ENCODE data around the gene VSNL1.

Gene VSNL1

GRCh38 chr2:17571681-17572080 lies 31.2 kb downstream of the VSNL1 start:
- TF ChIP-seq, protein P1, sequence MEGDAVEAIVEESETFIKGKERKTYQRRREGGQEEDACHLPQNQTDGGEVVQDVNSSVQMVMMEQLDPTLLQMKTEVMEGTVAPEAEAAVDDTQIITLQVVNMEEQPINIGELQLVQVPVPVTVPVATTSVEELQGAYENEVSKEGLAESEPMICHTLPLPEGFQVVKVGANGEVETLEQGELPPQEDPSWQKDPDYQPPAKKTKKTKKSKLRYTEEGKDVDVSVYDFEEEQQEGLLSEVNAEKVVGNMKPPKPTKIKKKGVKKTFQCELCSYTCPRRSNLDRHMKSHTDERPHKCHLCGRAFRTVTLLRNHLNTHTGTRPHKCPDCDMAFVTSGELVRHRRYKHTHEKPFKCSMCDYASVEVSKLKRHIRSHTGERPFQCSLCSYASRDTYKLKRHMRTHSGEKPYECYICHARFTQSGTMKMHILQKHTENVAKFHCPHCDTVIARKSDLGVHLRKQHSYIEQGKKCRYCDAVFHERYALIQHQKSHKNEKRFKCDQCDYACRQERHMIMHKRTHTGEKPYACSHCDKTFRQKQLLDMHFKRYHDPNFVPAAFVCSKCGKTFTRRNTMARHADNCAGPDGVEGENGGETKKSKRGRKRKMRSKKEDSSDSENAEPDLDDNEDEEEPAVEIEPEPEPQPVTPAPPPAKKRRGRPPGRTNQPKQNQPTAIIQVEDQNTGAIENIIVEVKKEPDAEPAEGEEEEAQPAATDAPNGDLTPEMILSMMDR (conservative IDR thresholded peaks at IDR 0.05; ENCODE audit: low read depth) = no peak
- ChIA-PET CTCF (no interaction called here), POLR2A (ENCODE audit: low non-redundant PET) (no interaction called here)
- DNase-seq (ENCODE audit: low spot score) = no peak
- no peak overlapping the region for H3K27ac ChIP-seq

- H3K27ac ChIP-seq = no peak overlapping the region
- TF ChIP-seq, protein P1 (conservative IDR thresholded peaks at IDR 0.05; ENCODE audit: low read depth) = no peak
- ChIA-PET POLR2A (ENCODE audit: low non-redundant PET) (no interaction called here), CTCF (no interaction called here)
- DNase-seq (ENCODE audit: low spot score) = no peak
These were observed 32.7 kb downstream of the VSNL1 start for GRCh38 chr2:17573085-17573803.

DNA sequence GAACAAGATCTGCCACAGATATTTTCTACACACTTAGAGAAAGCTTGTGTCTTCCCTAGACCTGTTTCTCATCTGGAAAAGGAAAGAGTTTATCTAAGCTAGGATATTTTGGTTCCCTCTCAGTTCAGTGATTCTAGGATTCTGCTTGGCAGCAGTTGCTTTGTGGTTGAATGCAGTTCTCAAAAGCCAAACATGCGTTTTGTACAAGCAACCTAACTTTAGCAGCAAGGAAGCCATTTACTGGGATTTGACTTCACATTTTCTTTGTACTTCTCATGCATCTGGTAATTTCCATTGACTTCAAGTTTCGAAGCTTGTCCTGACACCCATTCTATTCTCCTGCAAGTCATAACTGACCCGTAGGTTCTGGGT lies 33.3 kb downstream of the VSNL1 start:
- no peak overlapping the region for H3K27ac ChIP-seq
- CTCF ChIA-PET = no interaction called here
- POLR2A ChIA-PET (ENCODE audit: low non-redundant PET) = no interaction called here
- DNase-seq (ENCODE audit: low spot score) = no peak
- TF ChIP-seq, protein P1 (conservative IDR thresholded peaks at IDR 0.05; ENCODE audit: low read depth) = no peak

- DNase-seq (ENCODE audit: low spot score) = no peak
- TF ChIP-seq, protein P1 (conservative IDR thresholded peaks at IDR 0.05; ENCODE audit: low read depth) = no peak
- H3K27ac ChIP-seq = no peak overlapping the region
- ChIA-PET POLR2A (ENCODE audit: low non-redundant PET) (no interaction called here), CTCF (no interaction called here)
These were observed 34.0 kb downstream of the VSNL1 start for GRCh38 chr2:17574406-17575073.

GRCh38 chr2:17576802-17577201 lies 36.3 kb downstream of the VSNL1 start:
- no peak overlapping the region for H3K27ac ChIP-seq
- CTCF ChIA-PET = no interaction called here
- DNase-seq (ENCODE audit: low spot score) = no peak
- TF ChIP-seq, protein P1 (conservative IDR thresholded peaks at IDR 0.05; ENCODE audit: low read depth) = no peak
- POLR2A ChIA-PET (ENCODE audit: low non-redundant PET) = no interaction called here

DNA sequence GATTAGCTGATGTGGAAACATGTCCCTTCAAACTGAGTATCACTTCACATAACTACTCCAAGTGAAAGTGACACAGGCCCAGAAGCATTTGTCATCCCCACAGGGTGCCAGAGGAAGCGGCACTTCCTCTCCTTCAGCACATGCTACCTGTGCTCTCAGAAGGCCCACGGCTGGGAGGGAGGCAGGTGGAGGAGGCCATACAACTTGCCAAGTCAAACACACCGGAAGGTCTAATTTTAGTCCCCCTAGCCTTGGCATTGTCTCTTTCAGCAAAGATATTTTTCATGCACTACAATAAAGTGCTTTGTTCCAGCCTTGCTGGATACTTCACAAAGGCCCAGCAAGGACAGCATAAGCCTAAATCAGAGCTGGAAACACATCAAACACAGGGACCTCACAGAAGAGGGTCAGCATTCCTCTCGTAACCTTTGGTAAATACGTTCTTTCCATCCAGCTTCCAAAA lies 38.0 kb downstream of the VSNL1 start:
- TF ChIP-seq, protein P1 (conservative IDR thresholded peaks at IDR 0.05; ENCODE audit: low read depth) = no peak
- ChIA-PET CTCF (interaction anchor here (0.9 kb wide), 1 partner anchor 40 kb away, joined by 4 read pairs; no protein-coding TSS in a partner anchor), POLR2A (ENCODE audit: low non-redundant PET) (no interaction called here)
- H3K27ac ChIP-seq = no peak overlapping the region
- DNase-seq (ENCODE audit: low spot score) = no peak
